ENCODE measurements around the gene SLC25A10. TPM values are rescaled to one million over a fixed set of nuclear protein-coding genes. Genes with fewer than 3 reads are reported as not detected.

SLC25A10 gene
- total and polyA plus RNA-seq, 9 donors, result 0.12 to 9.8 (median 7.9) TPM

DNA sequence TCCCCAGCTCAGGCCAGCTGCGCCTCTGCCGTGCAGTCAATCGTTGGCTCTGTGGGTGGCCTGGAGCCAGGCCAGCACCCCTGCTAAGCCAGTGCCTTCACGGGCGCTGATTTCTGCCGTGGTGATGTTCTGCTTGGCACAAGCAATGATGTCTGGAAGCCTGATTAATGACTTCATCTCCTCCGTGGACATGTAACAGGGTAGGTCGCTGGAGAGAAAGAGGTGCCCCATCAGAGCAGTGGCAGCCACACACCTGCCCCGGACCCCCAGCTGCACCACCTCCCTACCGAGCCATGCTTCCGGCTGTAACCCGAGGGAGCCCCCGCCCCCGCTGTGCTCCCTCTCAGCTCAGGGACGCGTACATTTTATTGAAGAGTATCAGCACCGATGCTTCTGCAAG, 30.4 kb upstream of the SLC25A10 start:
- intact Hi-C loops (cut with DNase I), result no loop called here
- Histone ChIP-seq H3K27me3 (no peaks in the 10 kb centered on the region), H3K36me3 (no peaks in the 10 kb centered on the region), H3K27ac (no peak overlapping the region), H3K9me3 (no peaks in the 10 kb centered on the region), H3K4me3 (no peak overlapping the region), H3K4me1 (ENCODE audit: insufficient read depth) (peaks cover 10% of the 10 kb centered on the region)
- 52 to 68% (median 61%) methylated on average over 17 of the region's 17 CpGs for WGBS, 3 donors
- TF ChIP-seq, protein P1, sequence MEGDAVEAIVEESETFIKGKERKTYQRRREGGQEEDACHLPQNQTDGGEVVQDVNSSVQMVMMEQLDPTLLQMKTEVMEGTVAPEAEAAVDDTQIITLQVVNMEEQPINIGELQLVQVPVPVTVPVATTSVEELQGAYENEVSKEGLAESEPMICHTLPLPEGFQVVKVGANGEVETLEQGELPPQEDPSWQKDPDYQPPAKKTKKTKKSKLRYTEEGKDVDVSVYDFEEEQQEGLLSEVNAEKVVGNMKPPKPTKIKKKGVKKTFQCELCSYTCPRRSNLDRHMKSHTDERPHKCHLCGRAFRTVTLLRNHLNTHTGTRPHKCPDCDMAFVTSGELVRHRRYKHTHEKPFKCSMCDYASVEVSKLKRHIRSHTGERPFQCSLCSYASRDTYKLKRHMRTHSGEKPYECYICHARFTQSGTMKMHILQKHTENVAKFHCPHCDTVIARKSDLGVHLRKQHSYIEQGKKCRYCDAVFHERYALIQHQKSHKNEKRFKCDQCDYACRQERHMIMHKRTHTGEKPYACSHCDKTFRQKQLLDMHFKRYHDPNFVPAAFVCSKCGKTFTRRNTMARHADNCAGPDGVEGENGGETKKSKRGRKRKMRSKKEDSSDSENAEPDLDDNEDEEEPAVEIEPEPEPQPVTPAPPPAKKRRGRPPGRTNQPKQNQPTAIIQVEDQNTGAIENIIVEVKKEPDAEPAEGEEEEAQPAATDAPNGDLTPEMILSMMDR (IDR thresholded peaks at IDR 0.05), result no peak
- no peak for TF ChIP-seq POLR2A (IDR thresholded peaks at IDR 0.05)
- TF ChIP-seq EP300 (IDR thresholded peaks at IDR 0.05), result no peak
- DNase-seq, result no peak

DNA sequence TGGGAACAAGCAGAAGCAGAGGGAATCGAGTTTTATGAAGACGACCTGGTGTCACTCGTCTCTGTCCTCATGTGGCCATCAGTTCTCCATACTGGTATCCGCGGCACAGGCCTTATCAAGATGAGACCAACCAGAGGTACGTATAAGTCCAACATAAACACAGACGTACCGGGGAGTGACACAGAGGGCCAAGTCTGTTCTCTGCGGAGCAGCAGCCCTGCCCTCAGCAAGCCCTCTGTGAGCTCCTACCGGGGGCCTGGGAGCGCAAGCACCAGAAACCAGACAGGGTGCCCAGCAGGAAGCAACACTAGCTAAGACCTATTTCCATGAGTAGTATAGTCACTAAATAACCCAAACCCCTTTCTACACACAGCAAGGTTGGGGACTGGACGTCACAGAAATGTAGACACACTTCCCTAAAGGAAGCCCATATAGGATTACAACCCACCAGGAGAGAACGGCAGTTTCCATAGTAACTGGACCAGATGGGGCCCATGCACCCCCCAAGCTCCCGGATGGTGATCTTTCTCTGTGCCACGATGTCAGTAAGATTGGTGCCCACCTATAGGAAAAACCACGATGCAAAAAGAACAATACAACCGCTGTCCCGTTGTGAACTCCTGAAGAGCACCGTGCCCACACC, 29.4 kb upstream of the SLC25A10 start:
- Histone ChIP-seq H3K4me3 (peak overlapping the region; percentile 100), H3K9me3 (no peaks in the 10 kb centered on the region), H3K36me3 (no peaks in the 10 kb centered on the region), H3K4me1 (ENCODE audit: insufficient read depth) (peaks cover 10% of the 10 kb centered on the region), H3K27ac (peak overlapping the region in 1 of 2 donors; percentile 8), H3K27me3 (no peaks in the 10 kb centered on the region)
- no peak for DNase-seq
- no peak for TF ChIP-seq EP300 (IDR thresholded peaks at IDR 0.05)
- no peak for TF ChIP-seq POLR2A (IDR thresholded peaks at IDR 0.05)
- TF ChIP-seq, protein P1 (IDR thresholded peaks at IDR 0.05), result no peak
- WGBS, 3 donors, result 27 to 35% (median 29%) methylated on average over 19 of the region's 19 CpGs
- intact Hi-C loops (cut with DNase I), result no loop called here

DNA sequence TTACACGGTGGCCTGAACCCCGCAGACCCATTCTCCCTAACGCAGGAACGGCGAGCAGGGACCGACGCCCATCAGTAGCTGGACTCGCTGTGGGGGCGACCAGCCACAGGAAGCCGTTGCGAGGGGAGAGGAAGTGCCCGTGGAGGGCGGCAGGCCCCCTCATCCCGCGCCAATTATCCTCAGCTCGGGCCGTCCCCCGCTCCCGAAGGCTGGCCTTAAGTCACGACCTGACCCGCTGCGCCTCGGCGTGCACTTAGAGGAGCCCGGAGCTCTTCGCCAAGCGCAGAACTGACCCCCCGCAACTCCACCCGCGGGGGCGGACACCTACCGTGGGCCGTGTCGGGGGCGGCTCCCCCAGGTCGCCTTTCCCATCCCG, 28.9 kb upstream of the SLC25A10 start:
- DNase-seq, result no peak
- Histone ChIP-seq H3K36me3 (no peaks in the 10 kb centered on the region), H3K4me1 (ENCODE audit: insufficient read depth) (peaks cover 10% of the 10 kb centered on the region), H3K4me3 (peak overlapping the region; percentile 100), H3K9me3 (no peaks in the 10 kb centered on the region), H3K27ac (peak overlapping the region; percentile 8 to 39), H3K27me3 (no peaks in the 10 kb centered on the region)
- intact Hi-C loops (cut with DNase I), result no loop called here
- TF ChIP-seq, protein P1 (IDR thresholded peaks at IDR 0.05), result no peak
- TF ChIP-seq EP300 (IDR thresholded peaks at IDR 0.05) (no peak), POLR2A (IDR thresholded peaks at IDR 0.05) (no peak)
- WGBS, 3 donors, result 0 to 1% (median 1%) methylated on average over 30 to 37 of the region's 37 CpGs

DNA sequence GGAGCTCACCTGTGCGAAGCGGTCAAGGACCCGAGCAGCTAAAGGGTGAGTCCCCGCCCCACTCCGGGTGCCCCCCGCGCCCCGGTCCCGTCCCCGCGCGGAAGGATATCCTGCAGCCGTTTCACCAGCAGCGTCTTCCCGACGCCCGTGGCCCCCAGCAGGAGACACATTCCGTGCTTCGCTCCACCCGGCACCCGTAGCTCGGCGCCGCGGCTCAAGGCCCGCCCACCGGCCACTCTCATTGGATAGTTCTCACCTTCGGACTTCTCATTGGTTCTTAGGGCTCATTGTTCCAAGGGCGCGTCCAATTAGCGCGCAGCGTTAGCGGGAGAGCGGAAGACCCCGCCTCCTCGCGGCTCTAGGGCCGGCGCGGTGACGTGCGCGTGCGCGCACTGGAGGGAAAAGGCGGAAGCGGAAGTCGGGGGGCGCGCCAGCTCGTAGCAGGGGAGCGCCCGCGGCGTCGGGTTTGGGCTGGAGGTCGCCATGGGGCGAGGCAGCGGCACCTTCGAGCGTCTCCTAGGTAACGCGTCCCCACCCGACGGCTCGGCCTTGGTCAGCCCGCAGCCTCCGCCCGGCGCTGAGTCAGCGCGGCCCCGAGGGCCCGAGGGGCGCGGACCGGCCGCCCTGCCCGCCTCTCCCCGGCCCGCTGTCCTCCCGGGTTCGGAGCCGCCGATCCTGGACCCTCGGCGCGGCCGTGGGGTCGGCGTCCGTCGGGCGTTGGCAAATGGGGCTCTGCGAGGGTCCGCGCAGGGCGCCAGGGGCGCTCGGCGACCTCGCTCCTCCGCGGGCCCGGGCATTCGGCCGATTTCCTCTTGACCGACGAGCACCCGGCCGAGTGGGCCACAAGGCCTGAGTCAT, 28.3 kb upstream of the SLC25A10 start, which contains the start of the genes ARL16 and HGS:
Gene ARL16, minus strand, starts transcription at position 214 of the 858 bp plus-strand sequence. Its CDS starts 44 bp downstream, at position 170.
Gene HGS, plus strand, starts transcription at position 428 of the 858 bp plus-strand sequence. Its CDS starts 56 bp downstream, at position 484.
- intact Hi-C loops (cut with DNase I), result no loop called here
- H3K9me3 ChIP-seq, result no peaks in the 10 kb centered on the region
- TF ChIP-seq, protein P1 (IDR thresholded peaks at IDR 0.05), result no peak
- no peak for TF ChIP-seq EP300 (IDR thresholded peaks at IDR 0.05)
- peak; percentile 45 for TF ChIP-seq POLR2A (IDR thresholded peaks at IDR 0.05)
- H3K4me1 ChIP-seq (ENCODE audit: insufficient read depth), result peaks cover 10% of the 10 kb centered on the region
- WGBS, 3 donors, result 0 to 1% (median 1%) methylated on average over 66 to 112 of the region's 112 CpGs
- no peaks in the 10 kb centered on the region for H3K27me3 ChIP-seq
- DNase-seq, result peak; percentile 97 to 99 (median 98)
- peak within 1 kb of the TSS; percentile 100 for H3K4me3 ChIP-seq
- H3K27ac ChIP-seq, result peak within 1 kb of the TSS; percentile 8 to 39
- no peaks in the 10 kb centered on the region for H3K36me3 ChIP-seq
